GM12878 (cell line): ENCODE results near the gene VRK3.

Source experiments
- BCL11A ChIP-seq: IDR thresholded peaks from 2 replicates; pipeline ENCODE4 v1.6.1; 2011; ENCODE audit warnings: low read depth, low read length
- CTCF ChIP-seq, 3 experiments: IDR thresholded peaks in 2 of 3; conservative IDR thresholded peaks in 1 of 3; 2 replicates each; pipeline ENCODE4 v1.5.1; 2011; ENCODE audit warnings: low read depth in 3 of 3, low read length in 3 of 3, mild to moderate bottlenecking in 3 of 3, control low read depth in 2 of 3, moderate library complexity in 2 of 3, inconsistent platforms in 1 of 3, mixed read lengths in 1 of 3; ENCODE audit not compliant: control insufficient read depth in 2 of 3, insufficient read depth in 1 of 3; ENCODE audit errors: extremely low read depth in 1 of 3
- EED ChIP-seq: sonication (generic); IDR thresholded peaks from 2 replicates; pipeline ENCODE4 v1.6.1; 2016; ENCODE audit warnings: antibody characterized with exemption, low read depth
- EZH2 ChIP-seq: IDR thresholded peaks from 2 replicates; pipeline ENCODE4 v1.6.1; 2012; ENCODE audit warnings: low read depth, mild to moderate bottlenecking, control low read depth, inconsistent platforms, low read length, borderline replicate concordance; ENCODE audit not compliant: control insufficient read depth
- NFIC ChIP-seq: IDR thresholded peaks from 2 replicates; pipeline ENCODE4 v1.6.1; 2012; ENCODE audit warnings: low read depth, mild to moderate bottlenecking, inconsistent platforms, low read length, moderate library complexity
- POLR2A ChIP-seq: IDR thresholded peaks from 2 replicates; pipeline ENCODE4 v1.6.1; 2011; ENCODE audit warnings: low read depth, mild to moderate bottlenecking, low read length
- SIX5 ChIP-seq: IDR thresholded peaks from 2 replicates; pipeline ENCODE4 v1.6.1; 2011; ENCODE audit warnings: mild to moderate bottlenecking, low read depth, low read length, moderate library complexity; ENCODE audit not compliant: severe bottlenecking
- USF1 ChIP-seq: IDR thresholded peaks from 2 replicates; pipeline ENCODE4 v1.6.1; 2011; ENCODE audit warnings: borderline replicate concordance, low read depth, mild to moderate bottlenecking, moderate library complexity, mixed read lengths, low read length; ENCODE audit not compliant: insufficient read depth; ENCODE audit errors: extremely low read length
- USF2 ChIP-seq: IDR thresholded peaks from 2 replicates; pipeline ENCODE4 v1.6.1; 2011; ENCODE audit warnings: low read depth, low read length, improper control_type of control experiment, borderline replicate concordance

- TF ChIP-seq CTCF (IDR thresholded peaks at IDR 0.05 in 2 of 3, conservative IDR thresholded peaks at IDR 0.05 in 1 of 3; ENCODE audit: control insufficient read depth in 2 of 3, extremely low read depth in 1 of 3, insufficient read depth in 1 of 3, low read depth in 3 of 3, low read length in 3 of 3), result no peak
- no peak for TF ChIP-seq USF2
- no peak for TF ChIP-seq BCL11A
- TF ChIP-seq USF1, result no peak
- no peak for TF ChIP-seq NFIC
- no peak for TF ChIP-seq SIX5
- TF ChIP-seq POLR2A, result no peak
- TF ChIP-seq EED, result no peak
- no peak for TF ChIP-seq EZH2
Observed at GRCh38 chr19:49971991-49972411, 53.2 kb downstream of the VRK3 start.
